HG03097 (cell line): ENCODE measurements around the gene RAD51AP1.

Experiments used
- ATAC-seq: cut with Tn5 transposase; IDR thresholded peaks from one replicate; pipeline ENCODE4 v1.9.1; 2021; ENCODE audit not compliant: unreplicated experiment, low FRiP score

The RAD51AP1 gene

DNA sequence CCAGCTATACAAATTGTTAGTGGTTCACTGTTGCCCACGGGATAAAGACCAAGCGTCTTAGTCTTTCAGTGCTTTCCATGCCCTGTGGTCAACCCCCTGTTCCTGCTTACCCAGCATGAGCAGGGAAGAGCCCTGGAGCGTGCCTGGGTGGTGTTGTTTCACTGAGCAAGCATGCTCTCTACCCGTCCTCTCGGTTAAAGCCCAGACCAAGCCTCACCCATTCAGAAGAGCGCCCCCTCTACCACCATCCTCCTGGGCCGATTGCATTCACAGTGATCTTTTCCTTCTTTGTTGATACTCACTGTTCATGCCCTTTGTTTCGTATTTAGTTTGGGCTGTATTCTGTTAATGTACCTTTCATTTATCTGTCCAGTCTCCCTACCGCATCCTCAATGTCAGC lies 48.4 kb downstream of the RAD51AP1 start:
- no peak for ATAC-seq

DNA sequence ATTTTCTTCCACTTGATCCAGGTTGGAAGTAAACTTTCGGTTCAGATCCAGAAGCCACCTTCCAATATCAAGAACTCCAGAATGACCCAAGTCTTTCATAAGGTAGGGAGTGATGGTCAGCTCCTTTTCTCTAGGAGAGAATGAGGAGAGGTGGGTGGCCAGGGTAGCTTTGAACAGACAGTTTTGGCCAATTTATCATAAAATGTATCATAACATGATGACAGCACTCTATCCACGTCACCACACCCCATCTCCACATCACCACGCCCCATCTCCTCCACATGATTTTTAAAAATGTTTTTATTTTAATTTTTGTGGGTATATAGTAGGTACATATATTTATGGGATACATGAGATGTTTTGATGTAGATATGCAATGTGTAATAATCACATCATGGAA lies 50.2 kb downstream of the RAD51AP1 start:
- no peak for ATAC-seq

DNA sequence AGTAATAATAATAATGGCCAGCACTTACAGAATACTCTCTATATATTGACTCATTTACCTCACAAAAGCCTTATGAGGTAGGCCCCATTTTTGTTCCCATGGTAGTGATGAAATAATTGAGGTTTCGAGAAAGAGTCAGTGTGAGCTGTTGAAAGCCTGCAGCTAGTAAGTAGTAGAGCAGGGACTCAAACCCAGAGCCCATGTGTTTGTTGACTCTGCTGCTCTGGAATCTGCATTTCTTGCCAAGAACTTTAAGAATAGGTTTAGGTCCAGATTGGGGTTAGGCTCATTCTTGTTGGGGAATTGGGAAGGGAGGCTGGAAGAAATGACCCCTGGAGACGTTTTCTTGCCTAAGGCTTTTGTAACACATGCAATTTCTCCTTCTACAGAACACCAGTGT lies 51.3 kb downstream of the RAD51AP1 start:
- ATAC-seq, result no peak

DNA sequence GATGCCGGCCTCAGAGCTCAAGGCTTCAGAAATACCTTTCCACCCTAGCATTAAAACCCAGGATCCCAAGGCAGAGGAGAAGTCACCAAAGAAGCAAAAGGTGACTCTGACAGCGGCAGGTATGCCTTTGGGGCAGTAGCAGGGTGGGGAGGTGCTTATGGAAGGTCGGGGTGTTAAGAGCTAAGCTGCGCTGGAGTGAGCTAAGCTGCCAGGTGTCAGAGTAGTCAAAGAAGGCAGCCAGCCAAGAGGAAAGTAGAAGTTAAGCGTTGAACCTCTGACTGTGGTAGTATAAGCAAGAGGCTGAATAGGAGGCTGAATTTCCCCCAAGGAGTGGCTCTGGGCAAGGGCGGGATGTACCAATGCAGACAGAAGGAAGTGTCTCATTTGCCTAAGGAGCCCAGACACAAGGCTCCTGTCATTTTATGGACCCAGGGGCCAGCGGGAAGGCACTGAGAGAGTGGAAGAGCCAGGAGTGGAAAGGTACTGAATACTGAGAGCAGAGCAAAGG lies 52.5 kb downstream of the RAD51AP1 start:
- no peak for ATAC-seq

DNA sequence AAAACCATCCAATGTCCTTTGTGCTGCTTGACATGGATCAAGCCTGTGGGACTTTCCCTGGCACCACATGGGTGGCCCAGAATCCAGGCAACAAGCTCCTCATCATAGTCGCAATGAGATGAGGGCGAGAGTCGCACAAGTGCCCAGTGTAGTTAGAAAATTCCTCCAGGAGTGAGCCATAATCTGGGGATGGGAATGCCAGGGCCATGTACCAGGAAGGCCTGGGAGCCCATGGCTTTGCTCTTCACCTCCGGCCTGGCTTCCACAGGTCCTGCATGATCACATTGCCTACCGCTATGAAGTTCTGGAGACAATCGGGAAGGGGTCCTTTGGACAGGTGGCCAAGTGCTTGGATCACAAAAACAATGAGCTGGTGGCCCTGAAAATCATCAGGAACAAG lies 57.2 kb downstream of the RAD51AP1 start:
- ATAC-seq, result no peak

DNA sequence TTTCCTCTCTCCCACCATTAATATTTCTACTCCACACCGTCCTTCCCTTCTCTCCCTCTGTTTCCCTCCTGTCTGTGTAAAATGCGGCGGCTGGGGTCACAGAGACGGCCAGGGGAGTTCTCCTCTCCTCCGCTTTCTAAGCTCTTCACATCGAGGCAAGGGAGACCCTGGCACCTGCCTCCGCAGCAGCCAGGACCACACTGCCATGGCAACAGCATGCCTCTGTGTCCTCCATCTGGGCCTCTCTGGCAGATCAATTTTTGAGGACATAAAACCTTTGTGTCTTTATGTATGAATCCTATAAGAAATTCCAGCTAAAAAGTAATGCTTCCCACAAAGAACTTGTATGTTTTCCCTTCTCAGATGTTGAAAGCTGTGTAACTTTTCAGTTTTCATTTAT lies 64.7 kb downstream of the RAD51AP1 start:
- no peak for ATAC-seq

DNA sequence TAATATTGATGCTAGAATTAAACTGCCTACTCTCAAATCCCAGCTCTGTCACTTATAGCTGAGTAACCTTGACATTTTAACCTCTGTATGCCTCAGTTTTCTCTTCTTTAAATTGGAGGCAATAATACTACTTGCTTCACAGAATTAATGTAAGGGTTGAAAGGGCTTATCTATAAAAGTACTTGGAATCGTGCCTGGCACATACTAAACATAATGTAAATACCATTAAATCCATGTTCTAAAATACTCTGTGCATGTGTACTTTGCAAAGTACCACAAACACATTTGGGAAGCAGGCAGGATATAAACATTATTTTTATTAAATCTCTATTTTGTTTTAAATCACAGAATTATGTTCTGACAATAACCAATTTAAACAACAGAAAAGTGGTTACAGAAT lies 65.3 kb downstream of the RAD51AP1 start:
- ATAC-seq, result no peak

DNA sequence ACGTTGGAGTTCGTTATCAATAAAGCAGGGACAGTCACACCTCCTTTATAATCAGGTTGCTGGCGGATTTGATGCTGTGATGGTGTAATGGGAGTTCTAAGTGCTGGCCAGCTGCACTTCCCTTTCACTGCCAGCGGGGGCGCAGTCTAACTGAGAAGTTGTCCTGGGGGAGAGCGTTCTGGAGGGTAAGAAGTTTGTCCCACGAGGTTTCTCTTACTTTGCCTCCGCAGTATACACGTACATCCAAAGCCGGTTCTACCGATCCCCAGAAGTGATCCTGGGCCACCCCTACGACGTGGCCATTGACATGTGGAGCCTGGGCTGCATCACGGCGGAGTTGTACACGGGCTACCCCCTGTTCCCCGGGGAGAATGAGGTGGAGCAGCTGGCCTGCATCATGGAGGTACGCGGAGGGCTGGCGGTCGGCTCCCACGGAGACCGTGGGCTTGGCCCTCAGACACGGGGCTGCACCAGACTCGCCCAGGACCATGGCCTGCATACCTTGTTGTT lies 66.0 kb downstream of the RAD51AP1 start:
- peak; percentile 91 for ATAC-seq

DNA sequence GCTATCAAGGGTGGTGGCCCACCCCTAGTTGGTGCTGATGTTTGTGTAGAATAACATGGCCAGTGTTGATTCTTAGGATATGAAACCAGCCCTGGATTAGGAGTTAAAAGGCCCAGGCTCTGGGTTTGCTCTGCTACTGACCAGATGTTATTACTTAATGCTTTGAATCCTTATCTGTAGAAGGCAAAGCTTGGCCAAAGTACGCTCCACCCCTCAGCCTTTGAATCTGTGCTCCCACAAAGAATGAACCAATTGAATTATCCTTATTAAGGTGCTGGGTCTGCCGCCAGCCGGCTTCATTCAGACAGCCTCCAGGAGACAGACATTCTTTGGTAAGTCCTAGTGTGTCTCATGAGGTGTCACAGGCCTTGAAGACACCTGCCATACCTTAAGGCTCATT lies 68.4 kb downstream of the RAD51AP1 start:
- no peak for ATAC-seq

DNA sequence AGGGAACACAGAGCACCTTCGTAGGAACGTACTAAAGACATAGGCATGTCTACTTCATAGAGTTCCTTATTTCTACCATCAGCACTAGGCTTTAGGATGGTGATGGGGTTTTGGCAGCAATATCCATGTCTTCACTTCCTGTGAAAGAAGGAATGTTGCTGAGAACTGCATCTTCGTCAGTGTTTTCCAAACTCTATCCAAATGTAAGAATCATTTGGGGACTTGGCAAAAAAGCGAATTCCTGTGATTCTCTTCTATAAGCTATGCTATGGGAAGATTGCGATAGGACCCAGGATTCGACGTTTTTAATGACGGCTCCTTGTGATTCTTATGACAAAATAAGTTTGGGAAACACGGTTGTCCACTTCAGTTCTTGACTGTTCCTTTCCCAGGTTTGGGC lies 70.4 kb downstream of the RAD51AP1 start:
- ATAC-seq, result no peak
